Amygdala (tissue), 56 donors: ENCODE results near the gene TPPP.
A peak's percentile ranks its signal among the peaks of the same experiment; 100 is the strongest.
"Not testable (repeated sequence)": the region's sequence is repeated elsewhere in the genome, so short reads cannot be mapped to it uniquely, and the experiment has no call there.

ENCODE experiments used
- DNase-seq, 56 donors: peaks; one replicate each; lab custom pipeline; 2025; lab: John Stamatoyannopoulos, UW

The TPPP gene

GRCh38 chr5:693271-694041 is at the start of gene TPPP:
Gene TPPP (minus strand): TSS chr5:693352. CDS start chr5:678060, 15,292 bp downstream.
- DNase-seq, result peak; percentile 33 to 99 (median 84)

- DNase-seq, result not testable (repeated sequence)
Observed at GRCh38 chr5:742276-742675, 49.1 kb upstream of the TPPP start.

- not testable (repeated sequence) for DNase-seq
Observed at GRCh38 chr5:734145-734544, 41.0 kb upstream of the TPPP start.

- DNase-seq, result not testable (repeated sequence)
Observed at GRCh38 chr5:732754-733454, 39.8 kb upstream of the TPPP start.

- DNase-seq, result not testable (repeated sequence)
Observed at GRCh38 chr5:729225-729624, 36.1 kb upstream of the TPPP start.

GRCh38 chr5:727087-727486 is 33.9 kb upstream of the TPPP start:
- DNase-seq, result not testable (repeated sequence)

GRCh38 chr5:723865-724264 is 30.7 kb upstream of the TPPP start:
- not testable (repeated sequence) for DNase-seq

- not testable (repeated sequence) for DNase-seq
Observed at GRCh38 chr5:723309-723708, 30.2 kb upstream of the TPPP start.

GRCh38 chr5:719379-719778 is 26.2 kb upstream of the TPPP start:
- not testable (repeated sequence) for DNase-seq

- no peak for DNase-seq
Observed at GRCh38 chr5:717143-717542, 24.0 kb upstream of the TPPP start.

GRCh38 chr5:716740-717139 is 23.6 kb upstream of the TPPP start:
- peak in 1 of 56 donors; percentile 14 for DNase-seq

GRCh38 chr5:715636-716035 is 22.5 kb upstream of the TPPP start:
- not testable (repeated sequence) for DNase-seq

GRCh38 chr5:714215-715118 is 21.3 kb upstream of the TPPP start:
- not testable (repeated sequence) for DNase-seq

GRCh38 chr5:713686-714085 is 20.5 kb upstream of the TPPP start:
- DNase-seq, result not testable (repeated sequence)

- not testable (repeated sequence) for DNase-seq
Observed at GRCh38 chr5:708848-709517, 15.8 kb upstream of the TPPP start.

GRCh38 chr5:708374-708773 is 15.2 kb upstream of the TPPP start:
- DNase-seq, result not testable (repeated sequence)

GRCh38 chr5:706127-706526 is 13.0 kb upstream of the TPPP start:
- not testable (repeated sequence) for DNase-seq

- DNase-seq, result not testable (repeated sequence)
Observed at GRCh38 chr5:696753-697702, 3.9 kb upstream of the TPPP start.

GRCh38 chr5:696191-696590 is 3.0 kb upstream of the TPPP start:
- DNase-seq, result not testable (repeated sequence)
